Measurements from ENCODE around the gene TJAP1.

DNA sequence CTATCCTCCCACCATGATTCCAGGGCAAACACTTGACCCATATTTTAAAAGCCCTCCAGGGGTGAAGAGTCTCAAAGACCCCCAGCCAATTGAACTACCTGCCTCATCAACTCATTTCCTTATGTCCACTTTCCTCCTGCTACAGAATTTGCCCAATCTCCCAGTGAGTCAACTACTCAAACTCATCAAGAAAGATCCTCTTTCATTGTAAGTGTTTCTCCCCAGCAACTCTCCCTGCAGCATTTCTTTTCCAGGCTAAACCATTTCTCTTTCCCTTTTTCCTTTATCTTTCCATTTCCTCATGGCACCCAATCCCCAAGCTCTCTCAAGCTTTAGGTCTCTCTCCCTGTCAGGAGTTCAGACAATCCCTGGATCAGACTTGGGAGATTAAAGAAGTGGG, 23.5 kb upstream of the TJAP1 start:
- no peak for TF ChIP-seq GATA2 (IDR thresholded peaks at IDR 0.05; ENCODE audit: low read depth, low read length)
- no peak for TF ChIP-seq GATA3 (IDR thresholded peaks at IDR 0.05; ENCODE audit: low read depth, low read length)
